HepG2 (cell line): ENCODE data around the gene GRK4. TPM values are rescaled to one million over a fixed set of nuclear protein-coding genes. Genes with fewer than 3 reads are reported as not detected.

Experiments used
- ARHGAP35 ChIP-seq: sonication (generic); formaldehyde crosslinking; IDR thresholded peaks from 2 replicates; pipeline ENCODE4 v1.9.0; 2022; ENCODE audit warnings: mild to moderate bottlenecking, inconsistent platforms, moderate library complexity, missing genetic modification reagents, borderline replicate concordance
- ATRX ChIP-seq: sonication (generic); formaldehyde crosslinking; IDR thresholded peaks from 2 replicates; pipeline ENCODE4 v1.4.0; 2020; ENCODE audit warnings: missing genetic modification reagents, borderline replicate concordance
- KLF13 ChIP-seq: sonication (generic); formaldehyde crosslinking; IDR thresholded peaks from 2 replicates; pipeline ENCODE4 v1.4.0; 2020; ENCODE audit warnings: mild to moderate bottlenecking, missing genetic modification reagents
- NFATC3 ChIP-seq: sonication (generic); formaldehyde crosslinking; IDR thresholded peaks from 2 replicates; pipeline ENCODE4 v1.5.1; 2020; ENCODE audit warnings: mild to moderate bottlenecking, missing genetic modification reagents
- POLR2AphosphoS5 ChIP-seq: IDR thresholded peaks from 2 replicates; pipeline ENCODE4 v1.6.1; 2012; ENCODE audit warnings: low read depth, low read length
- SOX5 ChIP-seq: IDR thresholded peaks from 2 replicates; pipeline ENCODE4 v1.6.1; 2016; ENCODE audit warnings: borderline replicate concordance
- TEAD3 ChIP-seq: optimal IDR thresholded peaks from 2 replicates; pipeline ENCODE3; 2016; ENCODE audit warnings: borderline replicate concordance
- TFDP1 ChIP-seq: IDR thresholded peaks from 2 replicates; pipeline ENCODE4 v1.6.1; 2016; ENCODE audit warnings: missing compliant biosample characterization, missing genetic modification reagents, borderline replicate concordance
- ZNF550 ChIP-seq: sonication (generic); formaldehyde crosslinking; IDR thresholded peaks from 2 replicates; pipeline ENCODE4 v1.4.0; 2020; ENCODE audit warnings: mild to moderate bottlenecking, missing genetic modification reagents, borderline replicate concordance
- ZNF878 ChIP-seq: sonication (generic); formaldehyde crosslinking; IDR thresholded peaks from 2 replicates; pipeline ENCODE4 v1.8.1; 2023; ENCODE audit warnings: mild to moderate bottlenecking, missing genetic modification reagents, moderate library complexity
- ZSCAN5A ChIP-seq: sonication (generic); formaldehyde crosslinking; IDR thresholded peaks from 2 replicates; pipeline ENCODE4 v1.8.0; 2022; ENCODE audit warnings: mild to moderate bottlenecking, missing genetic modification reagents, borderline replicate concordance
- polyA plus RNA-seq, 8 experiments: library from polyadenylated mRNA; depleted of rRNA in 3 of 8; stranded (reverse) in 7 of 8; unstranded in 1 of 8; fragments of >200 nt; fragmentation: Illumina TruSeq in 4 of 8; extraction: Trizol in 4 of 8; gene quantifications; 2 replicates each; pipeline versions ENCODE4 v1.2.1 to v1.2.3, GENCODE V29; 2011 to 2016; ENCODE audit warnings: low read depth in 4 of 8, missing spikeins in 1 of 8, mixed read lengths in 1 of 8; ENCODE audit not compliant: insufficient read depth in 1 of 8
- total RNA-seq, 5 experiments: library from RNA; depleted of rRNA; stranded (reverse); fragments of >200 nt; fragmentation: Illumina TruSeq; extraction: Trizol; gene quantifications; 2 replicates each; pipeline ENCODE4 v1.2.3, GENCODE V29; 2016; ENCODE audit warnings: low read depth in 1 of 5

Gene GRK4
- total and polyA plus RNA-seq, 2 of the 13 experiments (the other 11 are each of a cell fraction or from before 2014, with no cell fraction given) = 1.8 to 2.0 TPM

DNA sequence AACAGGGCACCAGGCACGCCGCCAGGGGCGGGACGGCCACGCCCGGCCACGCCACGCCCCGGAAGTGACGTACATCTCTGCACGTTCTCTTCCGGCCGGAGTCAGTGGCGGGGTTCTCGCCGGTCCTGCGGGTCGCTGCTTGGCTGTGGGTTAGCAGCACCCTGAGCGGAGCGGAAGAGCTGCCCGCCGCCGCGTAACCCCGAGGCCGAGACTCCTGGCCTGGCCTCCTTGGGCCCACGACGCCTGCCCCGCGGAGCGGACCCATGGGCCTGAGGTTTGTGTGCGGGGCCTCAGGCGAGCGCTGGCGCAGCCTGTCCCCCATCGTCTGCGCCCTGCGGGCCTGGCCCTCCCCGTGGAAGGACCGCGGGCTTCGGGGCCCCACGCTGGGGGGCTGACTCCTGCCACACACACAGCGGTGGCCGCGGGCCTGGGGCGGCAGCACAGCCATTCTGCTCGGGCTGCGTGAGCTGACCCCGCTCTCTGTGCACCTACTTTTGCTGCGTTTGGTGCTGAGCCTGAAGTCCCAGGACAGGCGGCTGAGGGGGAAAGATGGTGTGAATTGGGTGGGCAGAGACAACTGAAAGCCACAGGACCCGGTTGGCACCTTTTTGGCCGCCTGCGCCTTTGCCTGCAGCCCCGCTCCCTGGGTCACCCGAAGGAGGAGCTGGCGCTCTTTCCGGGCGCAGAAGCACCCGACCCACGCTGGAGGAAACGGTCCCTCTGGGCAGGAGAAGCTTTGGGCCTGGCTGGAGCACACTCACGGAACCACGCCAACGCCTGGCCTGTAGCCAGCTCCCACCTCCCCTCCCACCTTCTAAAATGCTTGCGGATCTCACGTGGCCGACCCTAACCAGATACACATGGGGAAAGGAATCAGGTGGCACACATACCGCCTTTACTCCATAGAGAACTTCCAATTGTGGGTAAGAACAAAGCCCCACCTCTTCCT is 28.3 kb upstream of the GRK4 start (continued):
- TF ChIP-seq ZSCAN5A (no peak), TFDP1 (peak; percentile 79), POLR2AphosphoS5 (peak; percentile 87), SOX5 (CRISPR knock-in tag) (no peak), ZNF878 (no peak), ZNF550 (no peak), KLF13 (CRISPR knock-in tag) (no peak), TEAD3 (CRISPR knock-in tag) (peak; percentile 54), NFATC3 (CRISPR knock-in tag) (no peak), ATRX (CRISPR knock-in tag) (no peak), ARHGAP35 (CRISPR knock-in tag) (peak; percentile 58; the same call in 1 of the 2 replicates)
